Measurements from ENCODE around the gene GLT1D1.

GLT1D1 gene

DNA sequence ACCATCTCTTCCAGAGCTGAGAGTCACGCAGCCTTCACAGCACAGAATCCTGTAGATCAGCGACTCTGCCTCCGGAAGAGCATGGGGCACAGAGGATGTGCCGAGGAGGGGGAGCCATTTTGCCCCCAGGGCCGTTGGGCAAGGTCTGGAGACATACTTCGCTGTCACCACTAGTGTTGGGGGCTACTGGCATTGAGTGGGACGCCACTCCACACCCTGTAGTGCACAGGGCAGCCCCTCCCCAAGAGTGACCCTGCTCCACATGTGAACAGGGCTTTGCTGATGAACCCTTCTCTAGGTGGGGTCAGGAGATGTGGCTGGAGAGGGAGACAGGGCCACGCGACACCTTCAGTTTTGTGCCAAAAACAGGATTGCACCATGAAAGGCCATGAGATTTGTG, 6.0 kb downstream of the GLT1D1 start:
- TF ChIP-seq EZH2 (IDR thresholded peaks at IDR 0.05; ENCODE audit: borderline replicate concordance, low read depth, low read length, severe bottlenecking), result no peak
- TF ChIP-seq, protein P1, sequence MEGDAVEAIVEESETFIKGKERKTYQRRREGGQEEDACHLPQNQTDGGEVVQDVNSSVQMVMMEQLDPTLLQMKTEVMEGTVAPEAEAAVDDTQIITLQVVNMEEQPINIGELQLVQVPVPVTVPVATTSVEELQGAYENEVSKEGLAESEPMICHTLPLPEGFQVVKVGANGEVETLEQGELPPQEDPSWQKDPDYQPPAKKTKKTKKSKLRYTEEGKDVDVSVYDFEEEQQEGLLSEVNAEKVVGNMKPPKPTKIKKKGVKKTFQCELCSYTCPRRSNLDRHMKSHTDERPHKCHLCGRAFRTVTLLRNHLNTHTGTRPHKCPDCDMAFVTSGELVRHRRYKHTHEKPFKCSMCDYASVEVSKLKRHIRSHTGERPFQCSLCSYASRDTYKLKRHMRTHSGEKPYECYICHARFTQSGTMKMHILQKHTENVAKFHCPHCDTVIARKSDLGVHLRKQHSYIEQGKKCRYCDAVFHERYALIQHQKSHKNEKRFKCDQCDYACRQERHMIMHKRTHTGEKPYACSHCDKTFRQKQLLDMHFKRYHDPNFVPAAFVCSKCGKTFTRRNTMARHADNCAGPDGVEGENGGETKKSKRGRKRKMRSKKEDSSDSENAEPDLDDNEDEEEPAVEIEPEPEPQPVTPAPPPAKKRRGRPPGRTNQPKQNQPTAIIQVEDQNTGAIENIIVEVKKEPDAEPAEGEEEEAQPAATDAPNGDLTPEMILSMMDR (IDR thresholded peaks at IDR 0.05; ENCODE audit: borderline replicate concordance, extremely low read depth, low read length, poor library complexity, severe bottlenecking), result no peak
- no peaks in the 10 kb centered on the region for H4K20me1 ChIP-seq (ENCODE audit: insufficient read depth, low read length)
- no peak for ATAC-seq (ENCODE audit: insufficient read depth, low read depth)
- H3K4me1 ChIP-seq (ENCODE audit: insufficient read depth, low read length), result no peaks in the 10 kb centered on the region
- H3K4me2 ChIP-seq (ENCODE audit: insufficient read depth, low read length), result no peak overlapping the region
- no peak overlapping the region for H3K27ac ChIP-seq (ENCODE audit: low read length)
- no peak overlapping the region for H3K9ac ChIP-seq (ENCODE audit: low read depth, low read length)
- no peak overlapping the region for H2AFZ ChIP-seq (ENCODE audit: low read depth, low read length)
- H3K36me3 ChIP-seq (ENCODE audit: insufficient read depth, low read length), result no peaks in the 10 kb centered on the region
- no peaks in the 10 kb centered on the region for H3K27me3 ChIP-seq (ENCODE audit: insufficient read depth, low read length, poor library complexity)
- DNase-seq, result no peak
- H3K4me3 ChIP-seq (ENCODE audit: low read depth in 1 of 2, low read length in 2 of 2), result no peak overlapping the region
- no peaks in the 10 kb centered on the region for H3K79me2 ChIP-seq (ENCODE audit: insufficient read depth, low read length)
- H3K9me3 ChIP-seq (ENCODE audit: insufficient read depth, low read length, severe bottlenecking), result no peaks in the 10 kb centered on the region

DNA sequence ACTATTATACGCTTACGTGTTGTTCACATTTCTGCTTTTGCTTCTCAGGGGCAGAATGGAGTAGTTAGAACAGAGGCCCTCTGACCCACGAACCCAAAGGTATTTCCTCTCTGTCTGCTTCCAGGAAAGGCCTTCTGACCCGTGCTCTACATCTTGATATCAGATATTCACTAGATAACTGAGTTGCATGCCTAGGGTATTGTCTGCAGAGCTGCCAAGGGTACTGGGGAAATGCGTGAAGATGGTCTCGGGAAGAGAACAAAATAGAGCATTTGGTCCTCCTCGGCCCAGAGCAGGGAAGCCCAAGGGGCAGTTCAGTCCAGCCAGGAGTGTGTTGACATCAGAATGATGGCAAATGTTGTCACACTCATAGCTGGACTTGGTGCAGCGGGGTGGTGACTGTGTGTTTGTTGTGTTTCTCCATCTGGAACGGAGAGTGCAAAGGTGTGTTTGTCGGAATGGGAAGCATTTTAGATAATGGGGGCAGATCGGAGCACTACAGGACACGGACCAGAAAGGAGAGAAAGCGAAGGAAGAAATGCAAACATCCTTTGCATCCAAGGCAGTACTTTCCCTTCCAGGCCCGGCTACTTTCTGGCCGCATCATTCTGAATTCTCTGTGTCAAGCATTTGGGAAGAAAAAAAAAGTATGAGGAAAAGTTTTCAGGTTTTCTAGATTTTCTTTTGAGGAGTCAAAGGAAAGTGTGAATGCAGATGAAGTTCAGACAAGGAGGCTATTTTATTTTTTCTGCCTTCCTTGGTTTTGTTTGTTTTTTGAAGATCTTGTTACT, 8.1 kb downstream of the GLT1D1 start:
- no peak overlapping the region for H3K9ac ChIP-seq (ENCODE audit: low read depth, low read length)
- no peak overlapping the region for H2AFZ ChIP-seq (ENCODE audit: low read depth, low read length)
- TF ChIP-seq EZH2 (IDR thresholded peaks at IDR 0.05; ENCODE audit: borderline replicate concordance, low read depth, low read length, severe bottlenecking), result no peak
- TF ChIP-seq, protein P1 (IDR thresholded peaks at IDR 0.05; ENCODE audit: borderline replicate concordance, extremely low read depth, low read length, poor library complexity, severe bottlenecking), result no peak
- no peaks in the 10 kb centered on the region for H4K20me1 ChIP-seq (ENCODE audit: insufficient read depth, low read length)
- H3K36me3 ChIP-seq (ENCODE audit: insufficient read depth, low read length), result no peaks in the 10 kb centered on the region
- no peaks in the 10 kb centered on the region for H3K9me3 ChIP-seq (ENCODE audit: insufficient read depth, low read length, severe bottlenecking)
- H3K79me2 ChIP-seq (ENCODE audit: insufficient read depth, low read length), result no peaks in the 10 kb centered on the region
- ATAC-seq (ENCODE audit: insufficient read depth, low read depth) (no peak), DNase-seq (no peak)
- no peaks in the 10 kb centered on the region for H3K27me3 ChIP-seq (ENCODE audit: insufficient read depth, low read length, poor library complexity)
- H3K4me3 ChIP-seq (ENCODE audit: low read depth in 1 of 2, low read length in 2 of 2), result no peak overlapping the region
- no peak overlapping the region for H3K27ac ChIP-seq (ENCODE audit: low read length)
- H3K4me2 ChIP-seq (ENCODE audit: insufficient read depth, low read length), result no peak overlapping the region
- no peaks in the 10 kb centered on the region for H3K4me1 ChIP-seq (ENCODE audit: insufficient read depth, low read length)

DNA sequence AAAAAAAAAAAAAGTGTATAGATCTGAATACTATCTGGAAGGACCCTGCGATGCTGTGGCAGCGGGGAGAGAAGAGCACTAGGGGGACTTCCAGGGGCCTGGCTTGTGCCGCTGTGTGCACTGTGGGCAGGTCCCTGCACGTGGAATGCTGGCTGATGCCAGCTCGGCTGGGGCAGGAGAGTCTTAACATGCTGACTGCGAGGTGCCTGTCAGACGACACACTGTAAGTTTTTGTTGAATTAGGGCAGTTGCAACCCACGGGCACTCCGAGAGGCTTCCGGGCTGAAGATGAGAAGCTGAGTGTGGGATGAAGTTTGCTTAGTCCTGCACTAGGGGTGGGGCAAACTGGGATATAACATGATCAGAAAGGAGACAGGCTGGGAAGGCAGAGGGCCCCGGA, 10.7 kb downstream of the GLT1D1 start:
- DNase-seq (no peak), ATAC-seq (ENCODE audit: insufficient read depth, low read depth) (no peak)
- no peak overlapping the region for H3K27ac ChIP-seq (ENCODE audit: low read length)
- H3K36me3 ChIP-seq (ENCODE audit: insufficient read depth, low read length), result no peaks in the 10 kb centered on the region
- H3K4me2 ChIP-seq (ENCODE audit: insufficient read depth, low read length), result no peak overlapping the region
- no peaks in the 10 kb centered on the region for H3K79me2 ChIP-seq (ENCODE audit: insufficient read depth, low read length)
- H3K4me3 ChIP-seq (ENCODE audit: low read depth in 1 of 2, low read length in 2 of 2), result no peak overlapping the region
- no peak overlapping the region for H3K9ac ChIP-seq (ENCODE audit: low read depth, low read length)
- no peak overlapping the region for H2AFZ ChIP-seq (ENCODE audit: low read depth, low read length)
- H3K9me3 ChIP-seq (ENCODE audit: insufficient read depth, low read length, severe bottlenecking), result no peaks in the 10 kb centered on the region
- TF ChIP-seq, protein P1 (IDR thresholded peaks at IDR 0.05; ENCODE audit: borderline replicate concordance, extremely low read depth, low read length, poor library complexity, severe bottlenecking), result no peak
- TF ChIP-seq EZH2 (IDR thresholded peaks at IDR 0.05; ENCODE audit: borderline replicate concordance, low read depth, low read length, severe bottlenecking), result no peak
- no peaks in the 10 kb centered on the region for H4K20me1 ChIP-seq (ENCODE audit: insufficient read depth, low read length)
- no peaks in the 10 kb centered on the region for H3K27me3 ChIP-seq (ENCODE audit: insufficient read depth, low read length, poor library complexity)
- no peaks in the 10 kb centered on the region for H3K4me1 ChIP-seq (ENCODE audit: insufficient read depth, low read length)

All from DND-41 (cell line).